GM23248 (cell line): ENCODE results near the gene CPS1.

Experiments used
- EZH2 ChIP-seq: fragments of 200-600 bp; sonication (generic); IDR thresholded peaks from 2 replicates; pipeline ENCODE4 v1.6.1; 2018; ENCODE audit warnings: antibody characterized with exemption, mild to moderate bottlenecking; ENCODE audit not compliant: insufficient read depth, poor library complexity, severe bottlenecking
- EZH2phosphoT487 ChIP-seq: fragments of 200-600 bp; sonication (generic); IDR thresholded peaks from 2 replicates; pipeline ENCODE4 v1.6.1; 2018; ENCODE audit warnings: antibody characterized with exemption, moderate library complexity, mild to moderate bottlenecking, low read depth; ENCODE audit not compliant: insufficient read depth

- no peak for TF ChIP-seq EZH2
- TF ChIP-seq EZH2phosphoT487, result no peak
Measured at GRCh38 chr2:210620456-210620855, 64.1 kb downstream of the CPS1 start.
